HG02571 (cell line): ENCODE results near the gene GNG12.

Experiments
- ATAC-seq: cut with Tn5 transposase; IDR thresholded peaks from one replicate; pipeline ENCODE4 v1.9.1; 2021; ENCODE audit warnings: mild to moderate bottlenecking, moderate library complexity; ENCODE audit not compliant: unreplicated experiment

Gene GNG12

GRCh38 chr1:67713057-67713846 is 120.0 kb downstream of the GNG12 start:
- no peak for ATAC-seq

GRCh38 chr1:67711855-67712212 is 121.4 kb downstream of the GNG12 start:
- no peak for ATAC-seq

- ATAC-seq, result no peak
Observed at GRCh38 chr1:67711158-67711854, 122.0 kb downstream of the GNG12 start.

- no peak for ATAC-seq
Observed at GRCh38 chr1:67710417-67710816, 122.8 kb downstream of the GNG12 start.

GRCh38 chr1:67708606-67709005 is 124.7 kb downstream of the GNG12 start:
- ATAC-seq, result no peak

GRCh38 chr1:67705735-67706453 is 127.4 kb downstream of the GNG12 start:
- no peak for ATAC-seq

- ATAC-seq, result no peak
Observed at GRCh38 chr1:67704351-67704750, 128.9 kb downstream of the GNG12 start.

- no peak for ATAC-seq
Observed at GRCh38 chr1:67701876-67702275, 131.4 kb downstream of the GNG12 start.

GRCh38 chr1:67700692-67701410 is 132.4 kb downstream of the GNG12 start:
- ATAC-seq, result no peak

- no peak for ATAC-seq
Observed at GRCh38 chr1:67700220-67700619, 133.0 kb downstream of the GNG12 start.

- ATAC-seq, result no peak
Observed at GRCh38 chr1:67696708-67697107, 136.6 kb downstream of the GNG12 start.

- no peak for ATAC-seq
Observed at GRCh38 chr1:67695963-67696362, 137.3 kb downstream of the GNG12 start.

GRCh38 chr1:67691712-67692111 is 141.6 kb downstream of the GNG12 start:
- ATAC-seq, result no peak

- ATAC-seq, result no peak
Observed at GRCh38 chr1:67690411-67690810, 142.9 kb downstream of the GNG12 start.

- no peak for ATAC-seq
Observed at GRCh38 chr1:67690018-67690363, 143.3 kb downstream of the GNG12 start.

- ATAC-seq, result no peak
Observed at GRCh38 chr1:67689267-67690017, 143.8 kb downstream of the GNG12 start.

GRCh38 chr1:67688526-67689219 is 144.6 kb downstream of the GNG12 start:
- ATAC-seq, result no peak

GRCh38 chr1:67687649-67688048 is 145.6 kb downstream of the GNG12 start:
- no peak for ATAC-seq

- ATAC-seq, result no peak
Observed at GRCh38 chr1:67687198-67687545, 146.1 kb downstream of the GNG12 start.
